A204.1 (cell line): ENCODE data around the gene RBKS.
"Not testable (repeated sequence)": the region's sequence is repeated elsewhere in the genome, so short reads cannot be mapped to it uniquely, and the experiment has no call there.

Source experiments
- FAIRE-seq: peaks from 2 replicates; lab custom pipeline; 2012; peaks lifted over from hg19 to GRCh38; lab: Jason Lieb, UNC

Gene RBKS

GRCh38 chr2:27756544-27757498 lies 133.4 kb downstream of the RBKS start:
- no peak for FAIRE-seq

- no peak for FAIRE-seq
These were observed 134.1 kb downstream of the RBKS start for GRCh38 chr2:27756091-27756490.

- no peak for FAIRE-seq
These were observed 135.4 kb downstream of the RBKS start for GRCh38 chr2:27754831-27755230.

- FAIRE-seq: no peak
These were observed 136.0 kb downstream of the RBKS start for GRCh38 chr2:27754138-27754588.

- no peak for FAIRE-seq
These were observed 137.5 kb downstream of the RBKS start for GRCh38 chr2:27752551-27753237.

GRCh38 chr2:27751377-27751776 lies 138.8 kb downstream of the RBKS start:
- FAIRE-seq: no peak

GRCh38 chr2:27748803-27749554 lies 141.2 kb downstream of the RBKS start:
- FAIRE-seq: not testable (repeated sequence)

- FAIRE-seq: no peak
These were observed 142.3 kb downstream of the RBKS start for GRCh38 chr2:27747827-27748352.

- FAIRE-seq: no peak
These were observed 143.9 kb downstream of the RBKS start for GRCh38 chr2:27746325-27746724.

GRCh38 chr2:27745494-27745893 lies 144.7 kb downstream of the RBKS start:
- not testable (repeated sequence) for FAIRE-seq

- FAIRE-seq: no peak
These were observed 147.6 kb downstream of the RBKS start for GRCh38 chr2:27742571-27742970.

GRCh38 chr2:27741673-27742072 lies 148.5 kb downstream of the RBKS start:
- FAIRE-seq: no peak

- no peak for FAIRE-seq
These were observed 151.2 kb downstream of the RBKS start for GRCh38 chr2:27739058-27739373.

GRCh38 chr2:27738349-27739057 lies 151.7 kb downstream of the RBKS start:
- no peak for FAIRE-seq

GRCh38 chr2:27737676-27738348 lies 152.4 kb downstream of the RBKS start:
- FAIRE-seq: no peak

- FAIRE-seq: no peak
These were observed 153.3 kb downstream of the RBKS start for GRCh38 chr2:27736890-27737204.

- no peak for FAIRE-seq
These were observed 153.9 kb downstream of the RBKS start for GRCh38 chr2:27736031-27736889.

- FAIRE-seq: no peak
These were observed 154.8 kb downstream of the RBKS start for GRCh38 chr2:27735263-27735904.

- FAIRE-seq: no peak
These were observed 155.9 kb downstream of the RBKS start for GRCh38 chr2:27734305-27734704.
